ENCODE data around the gene RABEPK. TPM values are rescaled to one million over a fixed set of nuclear protein-coding genes. Genes with fewer than 3 reads are reported as not detected.

The RABEPK gene, protein sequence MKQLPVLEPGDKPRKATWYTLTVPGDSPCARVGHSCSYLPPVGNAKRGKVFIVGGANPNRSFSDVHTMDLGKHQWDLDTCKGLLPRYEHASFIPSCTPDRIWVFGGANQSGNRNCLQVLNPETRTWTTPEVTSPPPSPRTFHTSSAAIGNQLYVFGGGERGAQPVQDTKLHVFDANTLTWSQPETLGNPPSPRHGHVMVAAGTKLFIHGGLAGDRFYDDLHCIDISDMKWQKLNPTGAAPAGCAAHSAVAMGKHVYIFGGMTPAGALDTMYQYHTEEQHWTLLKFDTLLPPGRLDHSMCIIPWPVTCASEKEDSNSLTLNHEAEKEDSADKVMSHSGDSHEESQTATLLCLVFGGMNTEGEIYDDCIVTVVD
- 11.3 TPM for total RNA-seq (ENCODE audit: unreplicated experiment)
- long read RNA-seq, transcript RABEPK-204 (9 exons, 1,466 nt) = major isoform, 7 of 19 reads
- long read RNA-seq, partial matches to known transcripts = 3 of 19 reads
- long read RNA-seq, other reads (novel, unspliced or antisense) = 6 of 19 reads

DNA sequence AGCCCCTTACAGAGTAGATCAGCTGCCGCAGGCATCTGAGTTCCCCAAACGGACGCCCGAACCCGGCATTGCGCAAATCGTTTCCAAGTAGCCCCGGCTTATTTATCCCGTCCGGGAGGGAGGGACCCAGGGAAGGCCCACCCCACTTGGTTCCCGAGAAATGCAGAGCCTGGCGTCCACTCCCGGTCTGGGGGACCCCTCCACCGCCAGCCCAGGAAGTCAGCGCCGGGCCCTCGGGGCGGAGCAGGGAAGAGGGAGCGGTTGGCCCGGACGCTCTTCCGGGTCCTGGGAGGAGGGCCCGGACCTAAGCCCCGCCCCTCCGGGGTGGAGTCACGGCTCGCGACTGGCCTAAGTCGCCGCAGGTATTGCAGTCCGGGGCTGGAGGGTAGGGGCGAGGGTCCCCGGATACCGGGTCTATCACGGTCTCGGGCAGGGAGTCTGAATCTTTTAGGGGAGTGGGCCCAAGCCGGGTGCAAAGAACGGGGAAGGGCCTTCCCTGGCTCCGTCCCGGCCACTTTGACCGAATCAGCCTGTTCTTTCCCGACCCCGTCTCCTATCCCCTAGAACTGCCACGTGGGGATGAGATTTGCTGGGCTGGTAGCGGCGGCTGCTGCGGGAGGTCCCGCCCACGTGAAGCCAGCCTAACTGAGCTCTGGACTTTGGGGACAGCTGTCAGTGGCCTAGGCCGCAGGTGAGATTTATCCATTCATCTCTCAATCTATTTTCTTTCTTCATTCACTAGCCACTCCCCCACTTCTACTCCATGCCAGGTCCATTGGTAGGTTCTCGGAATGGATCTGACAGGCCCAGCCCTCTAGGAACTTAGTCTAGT is at the start of gene RABEPK:
TSS of gene RABEPK (plus strand) at position 327 of the 832 bp plus-strand sequence. CDS start 2,472 bp downstream, outside the sequence.
- peaks cover 6% of the 10 kb centered on the region for H3K4me1 Mint-ChIP-seq (ENCODE audit: low read depth, unreplicated experiment)
- H3K27ac Mint-ChIP-seq (ENCODE audit: unreplicated experiment) = peak within 1 kb of the TSS; percentile 80
- peak within 1 kb of the TSS; percentile 90 for H3K4me3 Mint-ChIP-seq (ENCODE audit: unreplicated experiment)
- TF ChIP-seq, protein P1, sequence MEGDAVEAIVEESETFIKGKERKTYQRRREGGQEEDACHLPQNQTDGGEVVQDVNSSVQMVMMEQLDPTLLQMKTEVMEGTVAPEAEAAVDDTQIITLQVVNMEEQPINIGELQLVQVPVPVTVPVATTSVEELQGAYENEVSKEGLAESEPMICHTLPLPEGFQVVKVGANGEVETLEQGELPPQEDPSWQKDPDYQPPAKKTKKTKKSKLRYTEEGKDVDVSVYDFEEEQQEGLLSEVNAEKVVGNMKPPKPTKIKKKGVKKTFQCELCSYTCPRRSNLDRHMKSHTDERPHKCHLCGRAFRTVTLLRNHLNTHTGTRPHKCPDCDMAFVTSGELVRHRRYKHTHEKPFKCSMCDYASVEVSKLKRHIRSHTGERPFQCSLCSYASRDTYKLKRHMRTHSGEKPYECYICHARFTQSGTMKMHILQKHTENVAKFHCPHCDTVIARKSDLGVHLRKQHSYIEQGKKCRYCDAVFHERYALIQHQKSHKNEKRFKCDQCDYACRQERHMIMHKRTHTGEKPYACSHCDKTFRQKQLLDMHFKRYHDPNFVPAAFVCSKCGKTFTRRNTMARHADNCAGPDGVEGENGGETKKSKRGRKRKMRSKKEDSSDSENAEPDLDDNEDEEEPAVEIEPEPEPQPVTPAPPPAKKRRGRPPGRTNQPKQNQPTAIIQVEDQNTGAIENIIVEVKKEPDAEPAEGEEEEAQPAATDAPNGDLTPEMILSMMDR (IDR thresholded peaks at IDR 0.05; ENCODE audit: partially characterized antibody, unreplicated experiment) = no peak
- no peaks in the 10 kb centered on the region for H3K27me3 Mint-ChIP-seq (ENCODE audit: unreplicated experiment)
- peak; percentile 96 for DNase-seq
- H3K36me3 Mint-ChIP-seq (ENCODE audit: unreplicated experiment) = no peaks in the 10 kb centered on the region
- H3K9me3 Mint-ChIP-seq (ENCODE audit: unreplicated experiment) = no peaks in the 10 kb centered on the region

DNA sequence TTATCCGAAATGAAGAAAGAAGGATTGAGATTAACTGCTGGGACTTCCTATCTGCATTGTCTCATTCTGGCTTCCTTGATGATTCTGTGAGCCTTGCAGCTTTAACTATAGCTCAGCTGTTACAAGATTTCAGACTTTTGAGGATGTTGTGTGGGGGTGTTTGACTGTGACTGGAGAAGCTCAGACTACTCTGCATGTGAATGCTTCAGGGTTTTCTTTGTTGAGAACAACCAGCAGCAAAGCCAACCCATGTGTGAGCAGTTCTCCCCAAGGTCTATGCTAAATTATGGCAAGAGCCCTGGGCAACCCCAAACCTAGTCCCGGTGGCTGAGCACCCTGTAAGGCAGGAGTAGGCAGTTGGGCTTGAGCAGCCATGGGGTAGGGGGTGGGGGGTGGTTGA is 48.6 kb upstream of the RABEPK start:
- TF ChIP-seq, protein P1 (IDR thresholded peaks at IDR 0.05; ENCODE audit: partially characterized antibody, unreplicated experiment) = no peak
- Mint-ChIP-seq H3K36me3 (ENCODE audit: unreplicated experiment) (peaks cover 6% of the 10 kb centered on the region), H3K27me3 (ENCODE audit: unreplicated experiment) (no peaks in the 10 kb centered on the region), H3K4me3 (ENCODE audit: unreplicated experiment) (no peak overlapping the region), H3K4me1 (ENCODE audit: low read depth, unreplicated experiment) (no peaks in the 10 kb centered on the region), H3K27ac (ENCODE audit: unreplicated experiment) (no peak overlapping the region), H3K9me3 (ENCODE audit: unreplicated experiment) (no peaks in the 10 kb centered on the region)
- DNase-seq = no peak

DNA sequence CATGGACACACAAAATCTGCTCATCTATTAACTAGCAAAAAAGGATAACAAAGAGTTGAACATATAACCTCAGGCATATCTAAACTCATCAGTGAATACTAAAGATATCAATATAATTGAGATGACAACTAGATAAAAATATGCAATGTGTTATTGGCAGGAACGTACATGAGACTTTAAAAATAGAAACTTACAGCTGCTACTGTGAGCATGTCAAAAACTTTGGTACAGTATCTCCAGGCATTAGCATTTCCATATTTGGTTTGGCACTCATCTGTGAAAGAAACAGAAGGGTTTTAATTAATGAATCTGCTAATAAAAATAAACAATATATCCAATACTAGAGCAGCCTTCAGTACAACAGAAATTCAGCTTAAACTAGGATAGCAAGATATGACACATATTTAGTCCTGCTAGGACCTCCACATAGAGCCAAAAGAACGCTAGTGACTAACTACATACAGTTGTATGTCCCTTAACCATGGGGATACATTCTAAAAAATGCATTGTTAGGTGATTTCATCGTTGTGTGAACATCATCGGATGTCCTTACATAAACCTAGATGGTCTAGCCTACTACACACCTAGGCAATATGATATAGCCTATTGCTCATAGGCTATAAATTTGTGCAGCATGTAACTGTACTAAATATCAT is 46.5 kb upstream of the RABEPK start:
- H3K36me3 Mint-ChIP-seq (ENCODE audit: unreplicated experiment) = peaks cover 6% of the 10 kb centered on the region
- DNase-seq = no peak
- H3K27ac Mint-ChIP-seq (ENCODE audit: unreplicated experiment) = no peak overlapping the region
- H3K27me3 Mint-ChIP-seq (ENCODE audit: unreplicated experiment) = no peaks in the 10 kb centered on the region
- no peaks in the 10 kb centered on the region for H3K4me1 Mint-ChIP-seq (ENCODE audit: low read depth, unreplicated experiment)
- H3K9me3 Mint-ChIP-seq (ENCODE audit: unreplicated experiment) = no peaks in the 10 kb centered on the region
- TF ChIP-seq, protein P1 (IDR thresholded peaks at IDR 0.05; ENCODE audit: partially characterized antibody, unreplicated experiment) = no peak
- no peak overlapping the region for H3K4me3 Mint-ChIP-seq (ENCODE audit: unreplicated experiment)

DNA sequence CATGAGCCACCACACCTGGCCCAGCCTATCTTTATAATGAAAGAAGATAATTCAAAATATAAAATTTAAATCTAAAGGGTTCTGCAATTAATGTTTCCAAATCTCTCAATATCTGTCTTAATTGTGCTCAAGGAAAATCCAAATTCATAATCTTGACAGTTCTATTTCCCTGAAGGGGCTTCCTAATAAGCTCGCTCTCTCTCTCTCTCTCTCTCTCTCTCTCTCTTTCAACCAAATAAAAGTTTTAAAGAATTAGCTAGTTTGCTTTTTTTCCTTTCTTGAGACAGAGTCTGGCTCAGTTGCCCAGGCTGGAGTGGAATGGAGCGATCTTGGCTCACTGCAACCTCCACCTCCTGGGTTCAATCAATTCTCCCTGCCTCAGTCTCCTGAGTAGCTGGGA is 43.8 kb upstream of the RABEPK start:
- no peak for DNase-seq
- Mint-ChIP-seq H3K27me3 (ENCODE audit: unreplicated experiment) (no peaks in the 10 kb centered on the region), H3K4me1 (ENCODE audit: low read depth, unreplicated experiment) (no peaks in the 10 kb centered on the region), H3K36me3 (ENCODE audit: unreplicated experiment) (no peaks in the 10 kb centered on the region), H3K9me3 (ENCODE audit: unreplicated experiment) (no peaks in the 10 kb centered on the region), H3K4me3 (ENCODE audit: unreplicated experiment) (no peak overlapping the region), H3K27ac (ENCODE audit: unreplicated experiment) (no peak overlapping the region)
- TF ChIP-seq, protein P1 (IDR thresholded peaks at IDR 0.05; ENCODE audit: partially characterized antibody, unreplicated experiment) = no peak

Measured in glutamatergic neuron (in vitro differentiated cells).